NCI-H1092 treated with DMSO at 0.1 percent for 48 hours (cell line): Measurements from ENCODE around the gene SSTR4.

ENCODE experiments used
- DNase-seq: peaks from one replicate; lab custom pipeline; 2025; lab: John Stamatoyannopoulos, UW

Gene SSTR4

DNA sequence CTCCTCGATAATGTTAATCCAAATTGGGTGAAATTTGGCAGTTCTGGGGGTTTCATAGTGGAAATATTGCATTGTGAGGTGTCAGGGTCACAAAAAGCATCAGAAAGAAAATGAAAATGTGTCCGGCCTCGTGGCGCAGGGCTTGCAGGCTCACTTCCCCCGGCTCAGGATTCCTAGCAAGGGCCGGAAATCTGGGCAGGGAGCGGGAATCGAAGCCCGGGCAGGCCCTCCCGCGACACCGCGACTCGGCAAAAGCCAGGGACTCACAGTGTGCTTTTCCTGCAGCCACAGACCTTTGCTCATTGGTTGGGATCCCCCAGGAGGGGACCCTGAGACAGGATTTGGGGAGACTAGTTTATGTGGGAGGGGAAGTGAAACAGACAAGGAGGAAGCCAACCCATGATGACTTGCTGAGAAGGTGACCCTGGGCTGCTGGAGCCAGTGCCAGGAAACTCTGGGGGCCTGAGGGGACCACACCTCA is 51.9 kb downstream of the SSTR4 start:
- DNase-seq, result no peak

DNA sequence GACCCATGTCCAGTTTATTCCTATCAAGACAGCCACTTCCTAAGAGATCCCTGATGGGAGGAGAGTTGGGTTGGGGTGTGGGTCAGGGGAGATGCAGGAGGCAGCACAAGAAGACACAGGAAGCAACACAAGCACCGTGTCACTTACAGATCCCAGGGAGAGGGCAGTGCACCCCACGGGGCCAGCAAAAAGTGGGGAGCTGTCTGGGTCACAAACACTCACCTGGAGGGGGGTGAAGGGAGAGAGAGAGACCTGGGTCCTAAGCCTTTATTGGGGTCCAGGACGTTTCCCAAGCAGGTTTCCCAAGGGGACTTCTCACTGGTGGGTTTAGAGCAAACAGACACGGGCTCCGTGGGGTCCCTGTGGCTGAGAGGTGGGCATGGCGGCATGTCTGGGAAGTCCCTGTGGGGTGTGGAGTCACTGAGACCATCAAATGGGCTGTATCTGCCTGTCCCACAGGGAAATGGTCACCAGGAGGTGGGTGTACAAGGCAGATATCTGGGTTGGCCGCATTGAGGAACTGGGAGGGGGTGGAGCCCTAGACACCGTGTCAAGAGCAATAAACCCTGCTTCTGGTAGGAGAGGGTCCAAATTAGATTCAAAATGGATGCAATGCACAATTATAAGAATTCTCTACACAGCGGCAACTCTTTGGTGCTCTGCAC is 52.6 kb downstream of the SSTR4 start:
- no peak for DNase-seq
